Ovary (tissue), 1 donor: ENCODE results near the gene TOMM7.
"Not testable (repeated sequence)": the region's sequence is repeated elsewhere in the genome, so short reads cannot be mapped to it uniquely, and the experiment has no call there.

ENCODE experiments used
- EP300 ChIP-seq: sonication (generic); formaldehyde crosslinking; IDR thresholded peaks from one replicate; pipeline ENCODE4 v1.6.1; 2017; ENCODE audit warnings: antibody characterized with exemption
- POLR2A ChIP-seq: fragments of 450-650 bp; IDR thresholded peaks from one replicate; pipeline ENCODE4 v1.6.1; 2017; ENCODE audit warnings: antibody characterized with exemption, mild to moderate bottlenecking, moderate library complexity

- not testable (repeated sequence) for TF ChIP-seq EP300, POLR2A
These were observed 19.8 kb downstream of the TOMM7 start for GRCh38 chr7:22802831-22803230.
